HFFc6 (cell line): Measurements from ENCODE around the gene STK40. TPM values are rescaled to one million over a fixed set of nuclear protein-coding genes. Genes with fewer than 3 reads are reported as not detected.

ENCODE experiments used
- DNase-seq: peaks from one replicate; pipeline ENCODE4 v3.0.0-alpha.2; 2018
- H3K27ac Mint-ChIP-seq: 2 replicates; pipeline ENCODE4 v1.8.0; 2020; ENCODE audit warnings: mild to moderate bottlenecking, mixed read lengths
- H3K27me3 Mint-ChIP-seq: 2 replicates; pipeline ENCODE4 v1.8.0; 2021; ENCODE audit warnings: mild to moderate bottlenecking, moderate library complexity, mixed read lengths; ENCODE audit not compliant: insufficient read depth
- H3K36me3 Mint-ChIP-seq: 2 replicates; pipeline ENCODE4 v1.8.0; 2021; ENCODE audit warnings: low read depth, mixed read lengths
- H3K4me1 Mint-ChIP-seq: 2 replicates; pipeline ENCODE4 v1.8.0; 2020; ENCODE audit warnings: low read depth, mixed read lengths
- H3K4me3 Mint-ChIP-seq: 2 replicates; pipeline ENCODE4 v1.8.0; 2020; ENCODE audit warnings: mild to moderate bottlenecking, moderate library complexity, mixed read lengths
- H3K9me3 Mint-ChIP-seq: 2 replicates; pipeline ENCODE4 v1.8.0; 2020; ENCODE audit warnings: mild to moderate bottlenecking, mixed read lengths
- CTCF ChIP-seq: fragments of 200-600 bp; sonication (generic); IDR thresholded peaks from 2 replicates; pipeline ENCODE4 v1.5.0; 2021; ENCODE audit warnings: antibody characterized with exemption, mild to moderate bottlenecking
- total RNA-seq, 6 experiments: library from RNA; stranded (reverse); fragmentation: NEBNext Ultra II Directional; extraction: Animal tissue kit (Norgen Biotek cat#: 25700); gene quantifications; 2 replicates in 1 of 6; 3 replicates in 5 of 6; pipeline ENCODE4 v1.2.3, GENCODE V29; 2021

The STK40 gene
- total RNA-seq, 6 experiments from 2014 or later, result 24.1 to 26.5 (median 25.1) TPM

DNA sequence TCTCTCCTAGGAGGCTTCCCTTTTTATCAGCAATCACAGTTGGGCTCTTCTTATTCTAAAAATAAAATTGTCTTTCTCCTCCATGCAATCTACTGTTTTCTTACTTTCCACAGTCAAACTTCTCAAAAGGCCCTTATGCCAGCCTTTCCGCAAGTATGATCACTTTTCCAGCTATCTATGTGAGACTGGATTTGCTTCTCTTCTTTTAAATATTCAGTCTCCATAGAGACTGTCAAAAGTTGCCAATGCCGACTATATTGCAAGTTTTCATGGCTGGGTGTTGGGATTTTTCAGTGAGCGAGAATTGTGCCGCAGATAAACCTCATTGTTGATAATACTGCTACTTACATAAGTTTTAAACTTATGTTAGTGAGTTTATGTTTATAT lies 16.8 kb upstream of the STK40 start:
- TF ChIP-seq CTCF, result no peak
- Mint-ChIP-seq H3K4me3 (no peak overlapping the region), H3K36me3 (peaks cover 5% of the 10 kb centered on the region; the same call in 1 of the 2 replicates), H3K27ac (no peak overlapping the region), H3K4me1 (peaks cover 10% of the 10 kb centered on the region), H3K9me3 (no peaks in the 10 kb centered on the region), H3K27me3 (peaks cover 3% of the 10 kb centered on the region)
- no peak for DNase-seq

DNA sequence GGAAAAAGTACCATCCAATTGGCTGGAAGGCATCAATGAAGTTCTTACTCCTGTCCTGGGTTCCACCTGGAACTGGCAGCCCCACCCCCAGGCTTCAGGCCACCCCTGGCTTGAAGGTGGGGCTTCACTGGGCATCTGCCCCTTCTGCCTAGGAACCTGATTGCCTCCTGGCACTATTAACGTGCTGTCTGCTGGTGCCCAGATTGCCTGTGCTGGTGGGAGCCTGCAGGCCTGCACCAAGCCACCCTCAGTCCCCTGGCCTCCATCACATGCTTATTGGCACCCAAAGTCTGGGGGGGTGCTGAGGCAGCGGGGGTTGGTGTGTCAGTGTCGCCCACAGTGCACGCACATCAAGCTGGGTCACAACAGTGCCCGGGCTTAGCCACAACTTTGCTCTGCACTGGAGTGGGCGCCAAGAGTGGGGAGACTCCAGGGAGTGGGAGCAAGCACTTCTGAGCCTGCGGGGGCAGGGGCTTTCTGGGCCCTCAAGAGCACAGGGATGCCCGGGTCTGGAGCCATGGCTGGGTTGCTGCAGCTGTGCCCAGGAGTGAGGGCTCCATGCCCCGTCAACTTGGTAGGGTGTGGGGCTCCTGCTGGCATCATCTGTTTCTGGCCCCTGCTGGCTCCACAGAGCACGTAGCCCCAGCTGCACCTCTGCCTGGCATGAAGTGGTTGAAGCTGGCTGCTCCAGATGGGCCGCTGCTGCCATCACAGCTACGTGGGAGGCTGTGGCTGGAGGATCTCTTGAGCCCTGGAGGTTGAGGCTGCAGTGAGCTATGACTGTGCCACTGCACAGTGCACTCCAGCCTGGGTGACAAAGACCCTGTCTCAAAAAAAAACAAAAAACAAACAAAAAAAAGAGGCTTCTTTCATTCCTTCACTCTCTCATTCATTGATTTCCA lies 16.1 kb upstream of the STK40 start:
- Mint-ChIP-seq H3K27me3 (peaks cover 3% of the 10 kb centered on the region), H3K27ac (no peak overlapping the region), H3K36me3 (peaks cover 5% of the 10 kb centered on the region; the same call in 1 of the 2 replicates), H3K4me3 (no peak overlapping the region), H3K9me3 (no peaks in the 10 kb centered on the region), H3K4me1 (peaks cover 12% of the 10 kb centered on the region)
- no peak for DNase-seq
- TF ChIP-seq CTCF, result no peak

DNA sequence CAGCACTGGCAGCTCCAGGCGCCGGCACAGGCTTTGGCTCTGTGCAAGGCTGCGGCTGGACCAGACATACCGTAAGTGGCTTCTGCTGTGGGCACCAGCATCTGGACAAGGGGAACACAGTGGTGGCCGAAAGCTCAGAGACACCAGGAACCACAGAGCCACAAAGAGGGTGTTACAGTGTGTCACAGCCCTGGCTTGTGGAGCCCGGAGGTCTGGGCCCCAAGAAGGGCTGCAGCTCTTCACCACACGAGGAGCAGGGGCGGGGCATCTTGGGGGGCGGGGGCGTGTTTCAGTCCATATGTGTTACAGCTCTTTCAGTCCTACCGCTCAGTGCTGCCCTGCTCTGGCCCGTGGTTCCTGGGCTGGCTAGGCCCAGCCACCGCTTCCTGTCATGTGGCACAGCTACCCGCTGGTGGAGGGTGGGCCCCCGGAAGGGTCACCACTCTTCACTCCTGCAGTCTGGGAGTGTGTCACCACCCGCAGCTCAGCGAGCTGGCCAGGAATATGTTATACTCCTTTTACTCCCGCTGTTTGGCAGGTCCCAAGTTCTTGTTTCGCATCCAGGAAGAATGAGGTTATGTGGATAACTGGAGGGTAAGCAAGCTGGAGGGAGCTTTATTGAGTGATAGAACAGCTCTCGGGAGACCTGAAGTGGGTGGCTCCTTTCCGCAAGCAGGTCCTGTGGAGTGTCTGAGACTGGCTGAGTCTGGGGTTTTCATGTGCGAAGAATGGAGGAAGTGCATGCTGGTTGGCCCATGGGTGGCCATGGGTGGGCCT lies 15.3 kb upstream of the STK40 start:
- no peak for TF ChIP-seq CTCF
- H3K27me3 Mint-ChIP-seq, result peaks cover 3% of the 10 kb centered on the region
- no peak overlapping the region for H3K27ac Mint-ChIP-seq
- H3K36me3 Mint-ChIP-seq, result peaks cover 5% of the 10 kb centered on the region; the same call in 1 of the 2 replicates
- H3K4me1 Mint-ChIP-seq, result peaks cover 20% of the 10 kb centered on the region
- H3K4me3 Mint-ChIP-seq, result no peak overlapping the region
- DNase-seq, result no peak
- no peaks in the 10 kb centered on the region for H3K9me3 Mint-ChIP-seq

GRCh38 chr1:36400514-36400824 lies 14.7 kb upstream of the STK40 start:
- Mint-ChIP-seq H3K4me1 (peaks cover 21% of the 10 kb centered on the region), H3K27me3 (peaks cover 3% of the 10 kb centered on the region), H3K36me3 (peaks cover 5% of the 10 kb centered on the region; the same call in 1 of the 2 replicates), H3K27ac (no peak overlapping the region), H3K9me3 (no peaks in the 10 kb centered on the region), H3K4me3 (no peak overlapping the region)
- DNase-seq, result no peak
- TF ChIP-seq CTCF, result no peak

DNA sequence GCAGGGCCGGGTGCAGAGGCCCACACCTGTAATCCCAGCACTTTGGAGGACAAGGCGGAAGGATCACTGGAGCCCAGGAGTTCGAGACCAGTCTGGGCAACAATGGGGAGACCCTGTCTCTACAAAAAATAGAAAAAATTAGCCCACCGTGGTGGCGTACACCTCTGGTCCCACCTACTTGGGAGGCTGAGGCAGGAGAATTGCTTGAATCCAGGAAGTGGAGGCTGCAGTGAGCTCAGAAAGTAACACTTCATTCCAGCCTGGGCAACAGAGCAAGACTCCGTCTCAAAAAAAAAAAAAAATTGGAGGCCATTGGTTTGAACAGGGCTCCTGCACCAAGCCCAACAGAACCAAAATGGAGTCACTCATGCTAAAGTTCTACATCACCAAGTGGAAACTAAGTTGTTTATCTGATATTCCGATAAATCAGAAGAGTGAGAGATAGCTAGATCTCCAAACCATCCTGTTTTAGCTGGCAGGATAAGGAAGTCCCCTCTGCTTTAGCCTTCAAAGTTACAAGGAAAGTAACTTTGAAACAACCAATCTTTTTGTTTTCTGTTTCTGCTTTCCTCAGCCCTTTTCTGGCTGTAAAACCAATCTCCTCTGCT lies 12.8 kb upstream of the STK40 start:
- Mint-ChIP-seq H3K4me3 (peak overlapping the region; percentile 95), H3K27ac (peak overlapping the region; percentile 98), H3K36me3 (peaks cover 5% of the 10 kb centered on the region; the same call in 1 of the 2 replicates), H3K9me3 (no peaks in the 10 kb centered on the region), H3K4me1 (peaks cover 21% of the 10 kb centered on the region), H3K27me3 (peaks cover 3% of the 10 kb centered on the region)
- no peak for DNase-seq
- no peak for TF ChIP-seq CTCF
